CD14-positive monocyte (primary cell): Measurements from ENCODE around the gene SCAMP5. TPM values are rescaled to one million over a fixed set of nuclear protein-coding genes. Genes with fewer than 3 reads are reported as not detected.

Source experiments
- DNase-seq, 3 donors: peaks; one replicate each; pipeline ENCODE4 v3.0.0-alpha.2; 2011 to 2022
- H2AFZ ChIP-seq: 2 replicates; pipeline ENCODE4 v1.6.0; 2012; ENCODE audit warnings: mild to moderate bottlenecking, low read depth, low read length, inconsistent platforms; ENCODE audit not compliant: insufficient read depth, poor library complexity, severe bottlenecking
- H3K27ac ChIP-seq, 2 donors: 1 replicate in 1 of 2; 2 replicates in 1 of 2; pipeline ENCODE4 v1.5.1; 2012 to 2013; ENCODE audit warnings: low read length in 2 of 2, control low read depth in 1 of 2, inconsistent platforms in 1 of 2, low read depth in 1 of 2, mild to moderate bottlenecking in 1 of 2
- H3K27me3 ChIP-seq, 2 donors: one replicate each; pipeline versions ENCODE4 v1.6.0 to v1.6.1; 2011 to 2013; ENCODE audit warnings: low read length in 2 of 2; ENCODE audit not compliant: control insufficient read depth in 2 of 2, insufficient read depth in 2 of 2
- H3K36me3 ChIP-seq, 2 donors: replicated peaks in 1 of 2; 1 replicate in 1 of 2; 2 replicates in 1 of 2; pipeline versions ENCODE4 v1.5.1 to v1.6.1; 2012 to 2013; ENCODE audit warnings: low read length in 2 of 2, control low read depth in 1 of 2, inconsistent platforms in 1 of 2, mild to moderate bottlenecking in 1 of 2; ENCODE audit not compliant: insufficient read depth in 2 of 2, control insufficient read depth in 1 of 2
- H3K4me1 ChIP-seq, 2 donors: 1 replicate in 1 of 2; 2 replicates in 1 of 2; pipeline versions ENCODE4 v1.5.1 to v1.6.1; 2012 to 2013; ENCODE audit warnings: low read length in 2 of 2, control low read depth in 1 of 2, inconsistent platforms in 1 of 2, mild to moderate bottlenecking in 1 of 2, moderate library complexity in 1 of 2; ENCODE audit not compliant: insufficient read depth in 2 of 2, control insufficient read depth in 1 of 2
- H3K4me2 ChIP-seq: replicated peaks from 2 replicates; pipeline ENCODE3; 2012; ENCODE audit warnings: low read length, moderate library complexity, mild to moderate bottlenecking; ENCODE audit not compliant: poor library complexity, severe bottlenecking; ENCODE audit errors: extremely low read depth
- H3K4me3 ChIP-seq, 3 experiments: fragments of 200-600 bp in 1 of 3; sonication (generic) in 1 of 3; replicated peaks in 1 of 3; 1 replicate in 2 of 3; 2 replicates in 1 of 3; pipeline ENCODE4 v1.5.1; 2011 to 2013; ENCODE audit warnings: low read length in 3 of 3, mild to moderate bottlenecking in 3 of 3, control low read depth in 2 of 3, low read depth in 2 of 3, inconsistent platforms in 1 of 3, moderate library complexity in 1 of 3
- H3K79me2 ChIP-seq: 2 replicates; pipeline ENCODE4 v1.6.0; 2012; ENCODE audit warnings: mild to moderate bottlenecking, control low read depth, inconsistent platforms, low read length, moderate library complexity; ENCODE audit not compliant: insufficient read depth
- H3K9ac ChIP-seq: 2 replicates; pipeline ENCODE4 v1.6.0; 2017; ENCODE audit warnings: low read length, mild to moderate bottlenecking; ENCODE audit not compliant: insufficient read depth, poor library complexity, severe bottlenecking
- H3K9me3 ChIP-seq, 2 donors: replicated peaks in 1 of 2; 1 replicate in 1 of 2; 2 replicates in 1 of 2; pipeline versions ENCODE4 v1.5.1 to v1.6.1; 2012 to 2013; ENCODE audit warnings: low read length in 2 of 2, control low read depth in 1 of 2; ENCODE audit not compliant: control insufficient read depth in 1 of 2, insufficient read depth in 1 of 2
- H4K20me1 ChIP-seq: 2 replicates; pipeline ENCODE4 v1.6.0; 2012; ENCODE audit warnings: mild to moderate bottlenecking, low read length, control low read depth, moderate library complexity; ENCODE audit not compliant: insufficient read depth
- H3K27ac Mint-ChIP-seq, 7 donors: one replicate each; pipeline ENCODE4 v1.8.0; 2020; ENCODE audit warnings: mild to moderate bottlenecking in 7 of 7, mixed read lengths in 7 of 7, moderate library complexity in 6 of 7, inconsistent platforms in 2 of 7
- H3K27me3 Mint-ChIP-seq, 3 donors: one replicate each; pipeline ENCODE4 v1.8.0; 2021 to 2022; ENCODE audit warnings: low read depth in 3 of 3, mild to moderate bottlenecking in 3 of 3, mixed read lengths in 3 of 3, moderate library complexity in 3 of 3, inconsistent platforms in 1 of 3
- H3K36me3 Mint-ChIP-seq, 2 donors: one replicate each; pipeline ENCODE4 v1.8.0; 2020; ENCODE audit warnings: mixed read lengths in 2 of 2, inconsistent platforms in 1 of 2, mild to moderate bottlenecking in 1 of 2
- H3K4me1 Mint-ChIP-seq: one replicate; pipeline ENCODE4 v1.8.0; 2020; ENCODE audit warnings: mild to moderate bottlenecking, mixed read lengths
- H3K4me3 Mint-ChIP-seq, 2 donors: one replicate each; pipeline ENCODE4 v1.8.0; 2020; ENCODE audit warnings: mild to moderate bottlenecking in 2 of 2, mixed read lengths in 2 of 2, moderate library complexity in 1 of 2
- H3K9me3 Mint-ChIP-seq, 7 donors: one replicate each; pipeline ENCODE4 v1.8.0; 2020 to 2022; ENCODE audit warnings: mixed read lengths in 7 of 7, mild to moderate bottlenecking in 6 of 7, moderate library complexity in 6 of 7, inconsistent platforms in 2 of 7
- CTCF ChIP-seq: fragments of 200-600 bp; IDR thresholded peaks from one replicate; pipeline ENCODE4 v1.8.0; 2022; ENCODE audit warnings: antibody characterized with exemption, mild to moderate bottlenecking
- WGBS: methylation state at CpG from one replicate; pipeline ENCODE4 v1.1.5; 2013; ENCODE audit warnings: missing lambda C conversion rate; ENCODE audit not compliant: insufficient coverage; 5-methylcytosine and 5-hydroxymethylcytosine counted together
- intact Hi-C, 2 donors: fragments of 100-400 bp; cut with micrococcal nuclease; formaldehyde crosslinking; loops; one replicate each; pipeline versions ENCODE4 v1.15.0 to v1.15.1; 2023
- polyA plus RNA-seq, 3 donors: library from polyadenylated mRNA; depleted of rRNA in 1 of 3; unstranded in 2 of 3; stranded (reverse) in 1 of 3; fragments of 300-500 nt in 2 of 3; fragments of >200 nt in 1 of 3; fragmentation: Illumina TruSeq in 2 of 3; gene quantifications; 1 replicate in 2 of 3; 2 replicates in 1 of 3; pipeline ENCODE4 v1.2.3, GENCODE V29; 2012 to 2021

SCAMP5 gene
- polyA plus RNA-seq, 3 donors: 0.08 to 0.32 TPM; not detected in 1

DNA sequence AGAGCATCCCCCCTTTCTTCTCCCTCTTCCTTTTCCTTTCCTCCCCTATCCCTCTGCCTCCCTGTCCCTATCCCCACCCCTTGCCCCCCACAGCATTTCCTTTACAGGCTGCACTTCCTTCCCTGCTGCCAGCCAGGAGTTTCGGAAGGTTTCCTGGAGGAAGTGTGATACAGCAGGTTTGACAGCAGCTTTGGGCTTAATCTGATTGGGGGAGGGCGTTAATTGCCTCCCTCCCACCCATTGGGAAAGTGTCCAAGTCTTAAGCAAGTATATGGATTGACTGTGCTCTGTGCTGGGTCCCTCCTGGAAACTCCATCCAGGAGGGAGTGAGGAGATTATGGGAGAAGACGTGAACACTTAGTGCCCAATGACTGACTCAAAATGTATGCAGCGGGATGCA lies 1.8 kb downstream of the SCAMP5 start:
- WGBS: 96% methylated on average over 2 of the region's 4 CpGs
- no peaks in the 10 kb centered on the region for H3K36me3 ChIP-seq
- Mint-ChIP-seq H3K27me3 (peaks cover 28 to 38% (median 34%) of the 10 kb centered on the region in 3 donors), H3K4me3 (peak overlapping the region in 1 of 2 donors; percentile 89), H3K4me1 (peaks cover 18% of the 10 kb centered on the region), H3K9me3 (peaks cover 0 to 9% (median 3%) of the 10 kb centered on the region in 7 donors), H3K27ac (no peak overlapping the region), H3K36me3 (peaks cover 0 to 3% of the 10 kb centered on the region in 2 donors)
- no peaks in the 10 kb centered on the region for H3K9me3 ChIP-seq
- TF ChIP-seq CTCF: no peak
- H3K4me1 ChIP-seq: peaks cover 10 to 11% of the 10 kb centered on the region in 2 donors
- intact Hi-C loops: no loop called here
- no peak overlapping the region for H3K4me3 ChIP-seq
- H4K20me1 ChIP-seq: no peaks in the 10 kb centered on the region
- no peak overlapping the region for H2AFZ ChIP-seq
- H3K79me2 ChIP-seq: no peaks in the 10 kb centered on the region
- no peak overlapping the region for H3K9ac ChIP-seq
- peaks cover 13 to 27% of the 10 kb centered on the region in 2 donors for H3K27me3 ChIP-seq
- no peak overlapping the region for H3K4me2 ChIP-seq
- no peak for DNase-seq
- no peak overlapping the region for H3K27ac ChIP-seq

DNA sequence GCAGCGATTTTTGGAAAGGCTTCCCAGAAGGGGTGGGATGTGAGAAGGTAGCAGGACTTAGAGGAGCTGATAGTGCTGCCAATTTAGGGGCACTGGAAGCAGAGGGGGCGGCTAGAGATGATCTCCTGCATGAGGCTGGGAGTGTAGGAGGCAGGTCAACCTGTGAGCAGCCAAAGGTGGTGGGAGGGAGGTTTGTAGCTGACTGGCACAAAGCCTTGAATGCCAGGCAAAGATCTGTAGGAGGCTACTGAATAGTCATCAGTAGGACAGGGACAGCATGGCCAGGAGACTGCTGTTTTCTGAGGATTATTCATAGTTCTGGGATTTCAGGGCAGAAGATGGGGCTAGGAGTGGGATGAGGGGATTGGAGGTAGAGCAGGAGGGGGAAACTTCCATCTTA lies 2.2 kb downstream of the SCAMP5 start:
- H3K36me3 Mint-ChIP-seq: peaks cover 0 to 3% of the 10 kb centered on the region in 2 donors
- H3K9me3 Mint-ChIP-seq: peaks cover 0 to 9% (median 3%) of the 10 kb centered on the region in 7 donors
- Histone ChIP-seq H2AFZ (no peak overlapping the region), H4K20me1 (no peaks in the 10 kb centered on the region), H3K36me3 (no peaks in the 10 kb centered on the region), H3K4me3 (no peak overlapping the region), H3K27ac (no peak overlapping the region), H3K4me1 (peaks cover 10 to 11% of the 10 kb centered on the region in 2 donors), H3K9me3 (no peaks in the 10 kb centered on the region), H3K9ac (no peak overlapping the region), H3K27me3 (peaks cover 13 to 27% of the 10 kb centered on the region in 2 donors), H3K4me2 (no peak overlapping the region), H3K79me2 (no peaks in the 10 kb centered on the region)
- no peak for TF ChIP-seq CTCF
- H3K27ac Mint-ChIP-seq: no peak overlapping the region
- intact Hi-C loops: no loop called here
- DNase-seq: no peak
- peak overlapping the region in 1 of 2 donors; percentile 73 for H3K4me3 Mint-ChIP-seq
- WGBS: 87% methylated on average over 2 of the region's 2 CpGs
- H3K4me1 Mint-ChIP-seq: peaks cover 18% of the 10 kb centered on the region
- peaks cover 28 to 34% (median 30%) of the 10 kb centered on the region in 3 donors for H3K27me3 Mint-ChIP-seq
